NCI-H1417 (cell line): ENCODE results near the gene KIF25.

ENCODE experiments used
- DNase-seq, 3 experiments: peaks; one replicate each; lab custom pipeline; 2025; lab: John Stamatoyannopoulos, UW

Gene KIF25

GRCh38 chr6:168037242-168037641 lies 39.8 kb downstream of the KIF25 start:
- DNase-seq = no peak

DNA sequence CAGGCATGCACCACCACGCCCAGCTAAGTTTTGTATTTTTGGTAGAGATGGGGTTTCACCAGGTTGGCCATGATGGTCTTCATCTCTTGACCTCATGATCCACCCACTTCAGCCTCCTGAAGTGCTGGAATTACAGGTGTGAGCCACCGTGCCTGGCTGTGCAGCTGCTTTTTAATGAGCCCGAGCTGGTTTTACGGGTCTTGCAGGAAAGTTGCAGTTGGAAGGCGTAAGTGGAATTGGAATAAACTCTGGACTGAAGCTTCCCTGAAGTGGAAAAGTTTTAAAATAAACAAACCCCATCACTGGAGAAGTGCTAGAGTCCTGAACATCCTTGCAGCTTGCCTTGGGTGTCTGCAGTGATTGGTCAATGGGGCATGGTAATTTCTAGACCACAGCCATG lies 40.4 kb downstream of the KIF25 start:
- DNase-seq = no peak

GRCh38 chr6:168038576-168039140 lies 41.2 kb downstream of the KIF25 start:
- DNase-seq = no peak

GRCh38 chr6:168039301-168039700 lies 41.8 kb downstream of the KIF25 start:
- DNase-seq = no peak

DNA sequence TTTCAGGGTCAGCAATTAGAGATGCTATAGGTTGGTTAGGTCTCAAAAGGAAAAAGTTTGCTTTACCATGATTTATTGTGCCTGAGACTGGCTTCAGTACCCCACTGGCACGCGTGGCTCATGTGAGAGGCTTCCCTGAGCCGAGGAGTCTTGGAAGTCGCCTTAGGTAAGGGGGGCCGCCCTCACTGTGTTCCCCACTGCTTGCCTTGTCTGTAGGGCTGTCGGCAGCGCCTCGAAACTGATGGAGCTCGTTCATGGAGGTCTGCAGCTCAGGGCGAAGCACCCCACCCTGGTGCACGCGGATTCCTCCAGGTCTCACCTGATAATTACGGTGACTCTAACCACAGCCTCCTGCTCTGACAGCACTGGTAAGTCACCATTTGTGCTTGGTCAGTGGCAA lies 42.4 kb downstream of the KIF25 start:
- no peak for DNase-seq

DNA sequence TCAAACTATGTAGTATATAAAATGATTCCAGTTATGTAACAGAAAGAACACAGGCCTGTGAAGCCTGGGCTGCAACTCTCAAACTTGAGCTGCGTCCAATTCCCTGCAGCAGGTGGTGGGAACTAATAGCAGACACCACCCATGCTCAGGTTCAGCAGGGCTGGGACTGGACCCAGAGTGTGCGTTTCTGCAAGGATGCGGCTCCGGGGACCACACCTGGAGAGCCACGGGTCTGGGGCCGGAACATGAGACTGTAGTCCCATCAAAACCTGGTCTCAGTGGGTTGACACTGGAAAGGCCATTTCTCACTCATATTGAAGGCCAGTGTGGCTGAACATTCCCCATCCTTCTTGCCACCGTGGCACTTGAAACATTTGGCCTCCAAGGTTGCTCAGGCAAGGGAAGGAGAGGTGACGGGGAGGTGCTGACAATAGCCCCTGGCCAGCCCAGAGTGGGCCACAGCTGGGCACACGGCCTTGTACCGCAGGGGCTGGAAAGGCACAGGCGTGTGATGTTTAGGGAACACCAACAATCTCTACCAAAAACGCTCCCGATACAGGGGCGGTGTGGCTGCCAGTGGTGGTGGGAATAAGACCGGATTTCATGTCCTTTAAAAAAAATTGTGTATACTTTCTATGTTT lies 43.5 kb downstream of the KIF25 start:
- DNase-seq = no peak

- no peak for DNase-seq
These were observed 44.5 kb downstream of the KIF25 start for GRCh38 chr6:168041928-168042327.

GRCh38 chr6:168042426-168043192 lies 45.1 kb downstream of the KIF25 start:
- DNase-seq = no peak

DNA sequence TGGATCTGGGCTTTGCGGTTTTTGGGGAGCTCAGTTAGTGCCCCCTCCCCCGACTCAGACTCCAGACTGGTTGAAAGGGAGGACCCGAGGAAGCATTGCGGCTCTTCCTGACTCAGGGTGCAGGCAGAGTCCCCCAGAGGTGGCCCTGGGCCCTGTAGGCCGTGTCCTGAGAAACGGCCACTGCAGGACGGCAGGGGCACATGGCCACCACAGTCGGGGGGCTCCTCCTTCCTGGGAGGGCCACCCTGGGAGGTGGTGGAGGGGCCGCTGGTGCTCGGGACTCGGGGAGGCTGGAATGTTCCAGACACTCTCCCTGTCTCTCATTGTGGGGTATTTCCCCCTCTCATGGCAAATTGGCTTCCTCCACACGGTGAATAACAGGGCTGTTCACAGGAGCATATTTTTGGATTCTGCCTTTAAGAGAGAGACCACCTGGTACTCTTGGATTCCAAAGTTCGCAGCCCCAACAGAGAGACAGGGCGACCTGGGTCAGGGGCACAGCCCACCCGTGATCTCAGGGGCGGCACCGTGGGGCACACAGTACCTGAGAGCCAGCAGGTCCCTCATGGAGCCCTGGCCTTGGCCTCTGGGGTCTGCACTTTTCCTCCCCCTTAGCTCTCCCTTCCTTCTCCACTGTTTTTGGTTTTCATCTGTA lies 45.8 kb downstream of the KIF25 start:
- DNase-seq = no peak

DNA sequence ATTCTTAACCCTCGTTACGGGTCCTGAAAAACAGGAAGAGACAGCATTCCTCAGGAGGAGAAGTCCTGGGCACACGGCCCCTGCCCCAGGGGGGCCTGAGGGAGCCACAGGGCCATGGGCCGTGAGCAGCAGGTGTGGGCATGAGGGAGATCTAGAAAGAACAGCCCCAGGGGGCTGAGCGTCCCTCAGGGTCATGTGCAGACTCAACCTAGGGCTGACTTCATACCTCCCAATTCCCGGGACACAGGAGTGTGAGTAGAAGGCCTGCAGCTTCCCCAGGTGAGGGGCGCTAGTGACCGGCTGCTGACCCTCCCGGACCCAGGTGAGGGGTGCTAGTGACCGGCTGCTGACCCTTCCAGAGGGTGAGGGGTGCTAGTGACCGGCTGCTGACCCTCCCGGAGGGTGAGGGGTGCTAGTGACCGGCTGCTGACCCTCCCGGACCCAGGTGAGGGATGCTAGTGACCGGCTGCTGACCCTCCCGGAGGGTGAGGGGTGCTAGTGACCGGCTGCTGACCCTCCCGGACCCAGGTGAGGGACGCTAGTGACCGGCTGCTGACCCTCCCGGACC lies 46.5 kb downstream of the KIF25 start:
- DNase-seq = no peak

GRCh38 chr6:168044521-168045130 lies 47.2 kb downstream of the KIF25 start:
- no peak for DNase-seq

- DNase-seq = peak in 1 of 3 experiments; percentile 13
These were observed 47.7 kb downstream of the KIF25 start for GRCh38 chr6:168045141-168045691.

DNA sequence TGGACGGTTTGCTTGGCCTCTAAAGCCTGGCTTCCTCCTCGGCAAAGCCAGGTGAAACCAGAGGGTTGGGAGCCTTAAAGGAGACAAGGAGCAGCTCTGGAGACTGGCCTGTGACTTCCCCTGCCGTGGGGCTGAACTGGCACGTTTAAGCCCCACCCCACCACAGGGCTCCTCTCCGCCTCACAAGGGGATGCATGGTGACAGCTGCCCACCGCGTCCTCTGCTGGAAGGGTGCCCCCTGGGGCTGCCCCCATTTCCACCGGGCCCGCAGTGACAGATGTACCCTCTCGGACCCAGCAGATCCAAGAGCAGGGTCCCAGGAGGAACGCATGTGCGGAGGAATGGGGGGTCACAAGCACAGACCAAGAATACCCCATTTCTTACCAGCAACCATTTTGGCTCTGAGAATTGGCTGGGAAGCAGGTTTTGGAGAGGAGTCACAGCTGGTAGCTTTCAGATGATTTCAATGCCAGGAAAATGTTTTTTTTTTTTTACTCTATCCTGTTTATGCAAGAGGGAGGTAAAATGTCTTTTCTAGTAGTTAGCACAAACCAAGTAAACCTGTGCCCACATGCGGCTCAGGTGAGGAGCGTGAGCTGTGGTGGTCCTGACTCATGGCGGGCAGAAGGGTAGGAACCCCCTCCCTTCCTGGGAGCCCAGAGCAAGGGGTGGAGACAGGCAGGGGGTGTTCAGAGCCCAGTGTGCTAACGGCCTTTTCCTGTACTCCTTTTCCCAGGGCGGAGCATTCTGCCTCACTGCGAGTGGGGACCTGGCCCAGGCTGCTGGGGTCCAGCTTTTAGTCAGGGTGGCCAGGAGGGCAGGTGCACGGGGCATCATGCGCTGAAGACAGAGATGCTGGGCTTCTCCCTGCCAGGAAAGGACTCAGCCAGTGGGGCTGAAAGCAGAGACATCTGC lies 48.5 kb downstream of the KIF25 start:
- no peak for DNase-seq

DNA sequence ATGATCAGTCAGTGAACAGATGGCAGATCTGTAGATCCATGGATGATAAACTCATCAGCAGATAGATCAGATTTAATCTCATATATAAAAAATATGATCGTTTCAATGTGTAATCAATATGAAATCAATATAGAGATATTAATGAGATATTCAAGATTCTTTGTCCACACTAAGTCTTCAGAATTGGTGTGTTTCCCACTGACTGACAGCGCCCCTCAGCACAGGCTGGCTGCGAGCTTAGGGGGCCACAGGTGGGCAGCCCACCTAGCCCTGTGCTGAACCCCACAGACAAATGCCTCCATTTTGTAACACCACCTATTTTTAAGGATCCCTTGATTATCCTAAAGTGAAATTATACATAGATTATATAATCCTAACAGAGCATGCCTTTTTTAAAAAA lies 49.2 kb downstream of the KIF25 start:
- no peak for DNase-seq

- no peak for DNase-seq
These were observed 50.6 kb downstream of the KIF25 start for GRCh38 chr6:168047841-168048723.

DNA sequence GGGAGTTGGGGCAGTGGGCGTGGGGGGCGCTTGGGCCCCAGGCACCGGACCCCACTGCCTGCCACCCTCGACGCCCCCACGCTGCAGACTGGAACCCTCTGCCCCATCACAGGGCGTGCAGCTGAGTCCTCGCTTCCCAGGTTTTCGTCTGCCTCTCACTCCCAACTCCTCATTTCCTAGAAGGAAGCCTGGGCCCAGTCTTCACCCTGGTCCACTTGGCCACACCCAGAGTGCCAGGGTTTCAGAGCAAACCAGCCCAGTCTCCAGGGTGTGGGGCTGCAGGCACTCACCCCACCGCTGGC lies 51.2 kb downstream of the KIF25 start:
- DNase-seq = no peak

DNA sequence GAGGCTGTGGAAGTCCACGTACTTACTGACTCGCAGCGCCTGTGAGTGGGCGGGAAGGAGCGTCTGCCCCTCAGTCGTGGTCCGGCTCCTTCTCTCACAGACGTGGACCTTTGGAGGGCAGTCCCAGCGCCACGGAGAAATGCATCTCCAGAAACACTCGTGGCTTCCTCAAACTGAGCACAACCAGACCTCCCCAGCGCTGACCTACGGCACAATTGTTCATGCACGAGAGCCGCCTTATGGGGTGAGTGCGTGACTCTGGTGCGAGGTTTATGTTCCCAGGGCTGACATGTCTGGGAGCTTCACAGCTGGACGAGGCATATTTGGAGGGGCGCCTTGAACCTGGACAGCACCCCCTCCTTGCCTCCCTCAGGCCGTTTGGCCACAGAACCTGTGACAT lies 51.8 kb downstream of the KIF25 start:
- DNase-seq = no peak

DNA sequence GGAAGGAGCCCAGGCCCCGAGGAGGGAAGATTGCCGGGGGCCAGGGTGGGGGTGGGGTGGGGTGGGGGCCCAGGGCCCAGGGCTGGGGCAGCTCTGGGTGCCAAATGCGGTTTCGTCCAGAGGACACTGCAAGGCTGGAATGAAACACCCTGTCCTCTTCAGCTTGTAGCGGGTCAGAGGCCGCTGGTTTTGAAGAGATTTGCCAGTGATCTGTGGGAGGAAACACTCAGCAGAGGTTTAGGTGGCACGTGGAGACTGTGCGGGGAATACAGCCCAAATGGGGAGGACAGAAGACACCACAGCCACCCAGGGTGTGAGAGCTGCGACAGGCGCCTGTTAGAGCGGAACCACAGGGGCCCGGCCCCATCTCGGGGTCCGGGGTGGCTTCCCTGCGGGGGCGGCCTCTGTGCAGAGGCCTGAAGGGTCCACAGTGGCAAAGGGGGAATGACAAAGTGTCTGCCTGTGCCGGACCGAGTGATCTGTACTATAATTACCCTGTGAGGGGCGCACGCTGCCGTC lies 52.3 kb downstream of the KIF25 start:
- DNase-seq = no peak

DNA sequence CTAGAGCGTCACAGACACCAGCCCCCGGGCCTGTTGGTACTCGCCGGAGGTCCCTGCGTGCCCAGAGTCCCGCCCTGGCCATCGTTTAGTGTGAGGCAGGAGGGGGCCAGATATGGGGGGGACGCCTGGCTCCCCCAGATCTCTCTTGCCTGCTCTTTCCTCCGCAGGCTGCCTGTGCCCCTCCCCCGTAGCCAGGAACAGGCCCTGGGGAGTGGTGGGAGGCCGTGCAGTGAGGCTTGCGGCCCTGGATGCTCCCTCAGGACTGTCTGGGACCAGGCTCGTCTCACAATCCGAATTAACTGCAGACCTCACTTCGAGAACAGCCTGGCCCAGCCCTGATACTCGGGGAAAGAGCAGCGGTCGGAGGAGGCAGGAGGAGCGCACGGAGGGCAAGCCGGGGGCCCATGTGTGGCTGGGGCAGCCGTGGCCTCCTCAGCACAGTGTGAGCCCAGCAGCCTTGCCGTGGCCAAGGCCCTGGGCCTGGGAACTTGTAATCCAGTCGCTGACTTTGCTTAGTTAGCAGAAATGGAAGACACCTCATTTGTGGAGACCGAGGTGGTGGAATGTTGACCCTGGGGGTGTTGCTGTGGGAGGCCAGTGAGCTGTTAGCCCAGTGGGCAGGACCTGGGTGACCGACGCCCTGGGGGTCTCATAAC lies 52.9 kb downstream of the KIF25 start:
- DNase-seq = no peak
